NCI-H2227 (cell line): Measurements from ENCODE around the gene TSC22D1.
A peak's percentile ranks its signal among the peaks of the same experiment; 100 is the strongest.
"Not testable (repeated sequence)": the region's sequence is repeated elsewhere in the genome, so short reads cannot be mapped to it uniquely, and the experiment has no call there.

Source experiments
- DNase-seq: peaks from one replicate; lab custom pipeline; 2025; ENCODE audit not compliant: unreplicated experiment; lab: John Stamatoyannopoulos, UW

TSC22D1 gene

DNA sequence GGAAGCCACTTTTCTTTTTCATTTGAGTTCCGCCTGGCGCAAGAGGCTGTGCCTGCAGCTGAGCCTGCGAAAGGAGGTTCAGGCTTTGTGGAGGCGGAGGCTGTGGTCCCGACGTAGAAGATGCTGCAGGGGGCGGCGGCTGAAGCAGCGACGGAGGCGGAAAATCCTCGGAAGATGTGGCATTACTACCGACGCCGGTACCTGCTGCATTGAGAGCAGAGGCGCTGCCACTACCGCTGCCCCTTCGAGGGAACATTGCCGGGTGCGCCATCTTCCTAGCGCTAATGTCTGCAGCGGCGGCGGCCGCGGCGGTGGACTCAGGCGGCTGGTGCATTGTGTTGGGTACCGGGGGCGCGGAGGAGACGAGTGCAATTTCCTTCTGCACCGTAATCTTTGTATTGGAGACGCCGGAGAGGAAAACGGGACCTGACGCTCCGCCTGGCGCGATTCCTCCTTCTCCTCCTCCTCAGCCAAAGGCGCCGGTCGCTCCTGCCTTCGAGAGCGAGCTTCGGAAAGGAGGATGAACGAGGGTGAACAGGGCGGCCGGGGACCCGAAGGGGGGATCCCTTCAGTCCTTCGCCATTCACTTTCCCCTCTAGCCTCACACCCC is at the start of gene TSC22D1:
Gene TSC22D1 (minus strand): TSS at position 590 of the 610 bp plus-strand sequence. CDS start 256 bp downstream, at position 334.
- peak; percentile 42 for DNase-seq

DNA sequence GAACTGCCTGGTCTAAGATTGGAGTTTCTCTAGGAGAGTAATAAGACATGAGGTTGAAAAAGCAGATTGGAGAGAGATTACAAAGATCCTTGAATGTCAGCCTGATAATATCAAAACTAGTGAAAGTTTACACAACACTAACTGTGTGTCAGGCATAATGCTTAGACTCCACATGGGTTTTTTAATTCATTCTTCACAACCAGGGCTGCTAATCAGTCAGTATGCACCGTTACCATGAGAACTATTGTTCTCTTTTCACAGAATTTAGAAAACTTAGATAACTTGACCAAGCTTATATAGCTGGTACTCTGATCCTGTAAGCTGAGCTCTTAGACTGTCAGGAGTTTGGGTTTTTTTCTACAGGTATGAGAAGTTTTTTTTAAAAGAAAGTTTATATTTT is 46.6 kb upstream of the TSC22D1 start:
- no peak for DNase-seq

DNA sequence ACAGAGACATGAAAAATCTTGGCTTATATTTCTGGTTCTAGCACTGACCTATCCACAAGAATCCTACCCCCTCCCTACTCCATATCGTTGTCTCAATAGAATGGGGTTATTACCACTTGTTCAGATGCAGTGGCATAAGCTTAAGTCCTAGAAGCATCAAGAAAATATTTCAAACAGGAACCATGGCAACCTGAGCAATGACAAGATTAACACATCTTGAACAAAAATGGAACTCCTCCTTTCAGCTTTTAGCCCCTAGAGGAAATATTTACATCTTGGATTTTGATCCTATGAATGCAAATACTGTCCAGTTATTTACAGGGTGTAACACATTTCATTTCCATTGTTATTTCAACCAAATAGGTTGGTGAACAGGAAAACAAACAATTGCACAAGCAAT is 46.1 kb upstream of the TSC22D1 start:
- no peak for DNase-seq

DNA sequence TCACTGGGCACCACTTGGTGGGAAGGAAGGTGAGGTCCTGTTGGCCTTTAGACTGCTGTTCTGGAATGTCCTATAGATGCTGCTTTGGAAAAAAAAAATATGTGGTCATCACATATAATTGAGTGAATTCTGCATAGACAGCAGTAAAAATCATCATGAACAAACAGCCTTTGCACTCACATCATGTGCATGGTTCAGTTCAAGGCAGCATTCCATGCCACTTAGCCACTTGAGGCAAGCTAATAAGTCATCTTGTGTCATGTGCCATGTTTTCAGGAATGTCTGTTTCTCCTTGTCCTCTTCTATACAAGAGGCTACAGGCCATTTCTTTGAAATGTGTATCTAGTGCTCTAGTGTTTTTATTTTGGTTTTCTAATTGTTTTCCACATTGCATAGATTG is 43.9 kb upstream of the TSC22D1 start:
- no peak for DNase-seq

DNA sequence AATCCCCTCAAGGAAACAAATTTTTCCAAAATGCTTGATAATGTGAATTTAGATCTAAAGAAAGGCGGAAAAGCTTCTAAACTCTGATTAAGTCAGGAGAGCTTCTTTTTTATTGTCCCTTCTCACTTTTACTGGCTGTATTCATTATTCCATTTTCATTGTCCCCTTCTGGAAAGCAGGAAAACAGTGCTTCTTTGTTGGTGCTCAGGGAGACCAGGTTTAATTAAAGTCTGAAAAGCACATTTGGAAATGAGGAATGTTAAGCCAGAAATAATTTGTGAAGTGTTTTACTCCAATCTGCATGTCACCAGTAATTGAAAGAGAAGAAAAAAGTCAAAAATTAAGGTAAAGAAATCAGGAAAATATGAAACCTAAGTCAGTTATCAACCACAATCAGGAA is 43.5 kb upstream of the TSC22D1 start:
- DNase-seq: no peak

DNA sequence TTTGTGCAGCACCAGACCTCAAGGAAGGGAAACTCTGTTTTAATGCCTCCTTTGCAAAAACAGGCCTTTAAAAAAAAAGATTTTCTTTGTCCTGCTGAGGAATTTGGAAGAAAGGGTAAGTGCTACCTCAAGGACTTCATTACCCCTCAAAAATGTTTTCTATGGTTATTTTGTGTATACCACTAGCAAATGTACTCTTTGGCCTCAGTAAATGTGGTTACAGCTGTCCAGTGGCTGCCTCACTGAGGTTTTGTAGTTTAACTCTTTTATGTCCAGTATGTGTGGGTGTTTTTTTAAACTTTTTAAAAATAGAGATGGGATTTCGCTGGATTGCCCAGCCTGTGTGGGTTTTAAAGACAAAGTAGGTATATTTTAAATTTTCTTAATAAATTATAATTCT is 42.2 kb upstream of the TSC22D1 start:
- no peak for DNase-seq

DNA sequence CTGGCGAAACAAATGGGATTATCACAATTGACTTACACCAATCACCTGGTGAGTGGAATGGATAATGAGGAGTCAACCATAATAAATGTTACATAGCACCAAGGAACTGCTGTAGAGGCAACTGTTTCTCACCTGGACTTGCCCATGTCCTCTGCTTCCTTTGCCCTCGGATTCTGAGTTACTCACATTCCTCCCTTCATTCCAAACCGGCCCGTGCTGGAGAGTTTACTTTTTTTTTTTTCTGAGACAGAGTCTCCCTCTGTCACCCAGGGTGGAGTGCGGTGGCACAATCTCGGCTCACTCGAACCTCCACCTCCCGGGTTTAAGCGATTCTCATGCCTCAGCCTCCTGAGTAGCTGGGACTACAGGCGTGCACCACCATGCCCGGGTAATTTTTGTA is 41.5 kb upstream of the TSC22D1 start:
- DNase-seq: no peak

DNA sequence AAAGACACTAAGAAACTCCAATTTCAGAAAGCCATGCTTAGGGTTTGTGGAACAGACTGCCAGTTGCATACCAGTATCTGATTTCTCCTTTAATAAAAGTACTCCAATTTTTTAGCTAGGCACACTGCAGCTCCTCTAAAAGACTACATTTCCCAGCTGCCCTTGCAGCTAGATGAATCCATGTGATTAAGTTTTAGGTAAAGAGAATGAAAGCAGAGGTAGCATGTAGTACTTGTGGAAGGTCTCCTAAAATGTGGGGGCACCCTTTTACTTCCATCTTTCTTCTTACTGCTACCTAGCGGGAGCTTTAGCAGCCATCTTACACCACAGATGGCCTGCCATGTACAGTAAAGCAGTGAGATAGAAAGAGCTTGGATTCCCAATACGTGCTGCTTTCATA is 33.0 kb upstream of the TSC22D1 start:
- no peak for DNase-seq

DNA sequence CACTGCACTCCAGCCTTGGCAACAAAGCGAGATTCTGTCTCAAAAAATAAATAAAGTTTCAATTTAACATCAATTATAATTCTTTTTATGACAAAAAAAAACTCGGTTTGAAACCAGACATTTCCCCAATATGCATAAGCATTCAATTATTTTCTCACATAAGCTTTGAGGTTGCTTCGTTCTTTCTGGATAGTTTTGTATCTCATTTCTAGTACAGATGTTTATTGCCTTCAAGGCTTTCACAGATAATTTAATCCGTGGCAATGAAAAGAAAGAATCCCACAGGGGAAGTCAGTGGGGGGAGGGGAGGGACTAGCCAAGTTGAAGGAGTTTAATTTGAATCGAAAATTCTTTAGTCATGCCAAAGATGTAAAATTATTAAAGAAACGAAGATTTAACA is 29.6 kb upstream of the TSC22D1 start:
- no peak for DNase-seq

DNA sequence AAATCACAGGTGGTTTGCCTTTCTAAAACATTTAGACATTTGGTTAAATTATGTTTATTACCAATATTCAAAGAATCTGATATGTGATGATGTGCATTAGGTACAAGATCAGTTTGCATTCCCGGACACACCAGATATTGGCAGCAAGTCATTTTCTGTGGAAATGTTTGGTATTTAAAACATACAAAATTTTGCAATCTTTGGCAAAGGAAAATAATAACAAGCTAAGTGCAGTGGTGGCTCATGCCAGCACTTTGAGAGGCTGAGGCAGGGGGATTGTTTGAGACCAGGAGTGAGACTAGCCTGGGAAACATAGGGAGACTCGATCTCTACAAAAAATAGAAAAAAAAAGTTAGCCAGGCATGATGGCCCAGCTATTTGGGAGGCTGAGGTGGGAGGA is 29.1 kb upstream of the TSC22D1 start:
- DNase-seq: no peak

DNA sequence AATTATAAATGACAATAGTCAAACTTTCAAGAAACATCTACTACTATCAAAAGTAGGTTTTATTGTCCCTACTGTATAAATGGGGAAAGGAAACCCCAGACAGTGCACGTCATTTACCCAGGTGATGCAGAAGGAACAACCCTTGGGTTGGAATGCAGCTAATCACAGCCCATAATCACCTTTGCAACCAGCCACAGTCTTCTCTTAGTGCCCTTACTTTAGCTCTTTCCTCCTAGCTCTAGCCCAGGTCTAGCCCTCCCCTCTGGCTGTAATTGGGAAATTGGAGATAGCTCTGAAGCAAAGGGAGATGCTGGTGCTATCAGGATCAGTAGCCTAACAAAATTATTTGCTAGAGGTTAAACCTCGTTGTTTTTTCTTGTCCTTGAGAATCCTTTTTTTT is 25.5 kb upstream of the TSC22D1 start:
- no peak for DNase-seq

DNA sequence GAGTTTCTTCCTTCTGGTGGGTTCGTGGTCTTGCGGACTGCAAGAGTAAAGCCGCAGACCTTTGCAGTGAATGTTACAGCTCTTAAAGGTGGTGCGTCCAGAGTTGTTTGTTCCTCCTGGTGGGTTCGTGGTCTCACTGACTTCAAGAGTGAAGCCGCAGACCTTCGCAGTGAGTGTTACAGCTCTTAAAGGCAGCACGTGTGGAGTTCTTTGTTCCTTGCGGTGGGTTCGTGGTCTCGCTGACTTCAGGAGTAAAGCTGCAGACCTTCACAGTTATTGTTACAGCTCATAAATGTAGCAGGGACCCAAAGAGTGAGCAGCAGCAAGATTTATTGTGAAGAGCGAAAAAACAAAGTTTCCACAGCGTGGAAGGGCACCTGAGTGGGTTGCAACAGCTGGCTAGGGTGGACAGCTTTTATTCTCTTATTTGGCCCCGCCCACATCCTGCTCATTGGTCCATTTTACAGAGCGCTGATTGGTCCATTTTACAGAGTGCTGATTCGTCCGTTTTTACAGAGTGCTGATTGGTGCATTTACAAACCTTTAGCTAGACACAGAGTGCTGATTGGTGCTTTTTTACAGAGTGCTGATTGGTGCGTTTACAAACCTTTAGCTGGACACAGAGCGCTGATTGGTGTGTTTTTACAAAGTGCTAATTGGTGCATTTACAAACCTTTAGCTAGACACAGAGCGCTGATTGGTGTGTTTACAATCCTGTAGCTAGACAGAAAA is 17.9 kb upstream of the TSC22D1 start:
- DNase-seq: not testable (repeated sequence)

DNA sequence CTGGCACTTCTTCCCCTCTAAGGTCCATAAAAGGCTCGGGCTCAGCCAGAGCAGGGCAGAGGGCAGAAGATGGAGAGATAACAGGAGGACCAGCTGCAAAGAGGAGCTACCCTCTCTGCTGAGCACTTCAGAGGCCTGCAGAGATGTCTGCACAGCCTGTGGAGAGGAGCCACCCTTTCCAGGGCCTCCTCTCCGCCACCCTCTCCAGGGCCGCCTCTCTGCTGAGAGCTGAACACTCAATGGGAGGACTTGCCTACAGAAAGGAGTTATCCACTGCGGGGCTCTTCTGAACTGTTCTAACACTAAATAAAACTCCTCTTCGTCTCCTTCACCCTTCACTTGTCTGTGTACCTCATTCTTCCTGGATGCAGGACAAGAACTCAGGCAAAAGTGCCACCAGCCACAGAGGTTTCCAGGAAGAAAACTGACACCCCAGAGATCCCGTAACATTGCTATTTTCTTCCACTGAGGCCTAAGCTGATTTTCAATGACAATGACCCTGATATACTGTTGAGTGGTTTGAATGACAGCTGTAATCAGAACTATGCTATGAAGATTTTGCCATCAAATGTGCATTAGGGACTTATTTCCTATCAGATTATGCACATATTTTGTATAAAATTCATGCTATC is 16.2 kb upstream of the TSC22D1 start:
- DNase-seq: no peak

DNA sequence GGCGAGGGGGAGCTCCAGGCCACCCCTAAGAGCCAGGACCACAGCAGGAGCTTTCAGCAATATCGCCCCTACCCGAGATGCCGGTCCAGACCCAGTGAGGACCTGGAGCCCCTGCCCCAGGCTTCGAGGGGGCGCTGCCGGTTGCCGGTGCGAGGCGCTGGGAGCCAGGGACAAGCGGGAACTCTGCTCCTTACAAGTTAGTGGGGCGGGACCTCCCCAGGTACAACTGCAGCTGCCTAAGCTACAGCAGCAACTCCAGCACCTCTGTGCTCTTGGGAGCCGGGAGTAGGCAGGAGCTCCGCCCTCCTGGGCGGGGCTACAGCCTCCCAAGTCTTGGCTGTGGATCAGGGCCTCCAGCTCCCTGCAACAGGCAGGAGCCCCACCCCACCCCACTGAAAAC is 15.2 kb upstream of the TSC22D1 start:
- DNase-seq: no peak

DNA sequence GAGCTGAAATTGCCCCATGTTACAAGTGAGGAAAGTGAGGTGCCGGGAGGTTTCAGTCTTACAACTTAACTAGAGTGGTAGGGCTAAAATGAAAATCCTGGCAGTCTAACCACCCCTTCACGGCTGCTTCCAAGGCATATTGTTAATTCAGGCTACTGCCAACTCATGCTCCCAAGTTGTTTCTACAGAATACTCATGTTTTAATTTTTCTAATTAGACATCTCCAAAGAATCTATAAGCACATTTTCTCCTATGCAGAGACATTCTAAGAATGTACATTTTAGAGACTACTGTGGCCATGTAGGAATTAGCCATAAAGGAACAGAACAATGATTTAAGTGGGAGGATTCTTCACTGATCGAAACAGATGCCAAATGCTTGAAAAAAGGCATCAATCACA is 7.0 kb upstream of the TSC22D1 start:
- no peak for DNase-seq

DNA sequence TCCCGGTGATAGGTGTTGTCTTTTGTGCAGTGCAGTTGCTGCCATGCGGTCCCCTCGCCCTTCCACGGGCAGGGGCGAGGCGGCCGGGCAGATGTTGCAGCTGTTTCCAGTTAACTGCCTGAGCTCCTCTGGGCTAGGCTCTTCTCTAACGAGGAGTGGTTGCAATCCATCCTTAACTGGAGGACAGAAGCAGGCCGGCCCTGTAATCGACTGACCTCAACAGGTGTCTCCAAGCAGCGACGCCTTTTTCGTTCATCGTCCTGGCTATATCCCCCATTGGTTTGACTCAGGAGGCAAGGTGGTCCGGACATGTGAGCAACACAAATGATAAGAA is 1.9 kb upstream of the TSC22D1 start:
- peak; percentile 69 for DNase-seq

DNA sequence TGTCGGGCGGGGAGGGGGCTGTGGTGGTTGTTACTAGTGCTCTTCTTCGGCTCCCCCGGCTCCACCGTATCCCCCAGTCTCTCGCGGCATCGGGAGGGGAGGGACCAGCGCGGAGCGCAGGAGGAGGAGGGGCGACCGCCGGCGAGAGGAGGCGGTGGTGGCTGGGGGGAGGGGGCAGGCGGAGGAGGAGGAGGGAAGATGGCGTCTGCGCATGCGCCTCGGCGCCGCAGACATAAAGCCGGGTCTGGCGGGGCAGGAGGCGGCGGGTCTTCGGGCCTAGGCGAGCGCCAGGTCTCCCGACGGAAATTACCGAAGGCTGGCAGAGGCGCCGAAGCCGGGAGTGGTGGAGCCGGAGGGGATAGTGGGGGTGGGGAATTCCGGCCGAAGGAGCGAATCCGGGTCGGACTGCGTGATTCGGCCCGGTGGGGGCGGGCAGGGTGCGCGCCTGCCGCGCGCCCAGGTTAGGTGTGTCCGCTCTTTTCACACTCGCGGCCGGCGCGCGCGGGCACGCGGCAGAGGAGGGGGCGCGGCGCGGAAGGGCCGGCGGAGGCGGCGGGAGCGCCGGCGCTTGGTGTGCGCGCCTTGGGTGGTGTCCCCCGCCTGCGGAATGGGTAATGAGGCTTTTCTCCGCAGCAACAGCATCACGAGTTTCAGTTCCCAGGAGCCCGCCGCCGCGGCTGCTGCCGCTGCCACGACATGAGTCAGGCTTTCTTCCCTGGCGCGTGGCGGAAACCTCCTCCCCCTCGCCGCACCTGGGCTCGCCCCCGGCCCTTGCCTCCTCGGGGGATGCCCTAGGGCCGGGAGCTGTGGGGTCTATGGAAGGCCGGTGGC is 1.3 kb upstream of the TSC22D1 start:
- peak; percentile 97 for DNase-seq

DNA sequence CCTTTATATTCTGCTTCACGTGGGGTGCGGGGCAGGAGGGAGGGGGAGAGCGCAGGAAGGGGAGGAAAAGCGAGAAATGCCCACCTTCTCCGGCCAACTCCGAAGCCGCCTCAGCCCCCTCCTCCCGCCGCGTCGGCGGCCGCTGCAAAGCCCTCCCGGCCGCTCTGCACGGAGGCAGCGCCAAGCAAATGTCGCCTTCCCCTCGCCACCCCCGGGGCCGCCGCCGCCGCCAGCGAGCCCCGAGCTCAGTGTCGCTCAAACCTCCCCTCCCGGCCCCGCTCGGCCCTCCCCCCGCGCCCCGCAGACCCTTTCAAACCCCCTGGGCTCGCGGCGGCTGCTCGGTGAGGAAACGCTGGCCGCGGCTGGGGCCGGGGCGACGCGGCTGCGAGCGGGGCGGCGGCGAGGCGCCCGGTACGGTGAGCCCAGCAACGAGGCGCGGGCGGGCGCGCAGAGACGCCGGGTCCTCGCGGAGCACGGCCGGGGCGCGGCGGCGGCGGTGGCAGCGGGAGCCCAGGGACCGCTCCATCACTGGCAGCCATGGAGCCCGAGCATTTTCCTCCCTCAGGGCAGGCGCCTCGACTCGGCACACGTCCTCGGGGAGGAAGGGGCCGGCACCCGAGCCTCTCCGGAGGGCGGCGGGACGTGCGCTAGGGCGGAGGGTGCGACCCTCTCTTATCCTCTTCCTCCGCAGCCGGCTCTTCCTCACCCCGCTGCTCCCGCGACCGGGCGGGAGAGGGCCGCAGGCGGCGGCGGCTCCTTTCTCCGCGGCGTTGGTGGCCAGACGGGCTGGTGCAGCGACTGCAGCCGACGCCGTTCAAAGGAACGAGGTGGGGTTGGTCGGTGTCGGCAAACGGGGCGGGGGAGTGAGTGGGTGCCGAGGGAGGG is 463 bp upstream of the TSC22D1 start:
- DNase-seq: peak; percentile 57

DNA sequence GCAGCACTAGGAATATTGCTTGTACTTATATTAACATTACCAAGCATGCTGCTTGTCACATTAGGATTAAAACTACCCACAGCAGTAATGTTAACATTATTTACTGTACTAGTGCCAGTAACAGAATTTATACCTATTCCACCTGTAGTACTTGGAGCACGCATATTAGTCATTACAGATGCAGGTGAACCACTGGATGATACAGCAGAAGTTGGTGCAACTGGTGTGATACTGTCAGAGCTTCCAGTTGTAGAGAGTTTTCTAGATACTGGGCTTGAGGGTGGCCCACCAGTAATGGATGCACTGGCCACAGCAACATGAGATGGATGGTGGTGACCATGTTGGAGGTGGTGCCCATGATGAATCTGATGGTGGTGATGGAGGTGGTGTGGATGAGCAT is 1.1 kb downstream of the TSC22D1 start:
- DNase-seq: no peak

DNA sequence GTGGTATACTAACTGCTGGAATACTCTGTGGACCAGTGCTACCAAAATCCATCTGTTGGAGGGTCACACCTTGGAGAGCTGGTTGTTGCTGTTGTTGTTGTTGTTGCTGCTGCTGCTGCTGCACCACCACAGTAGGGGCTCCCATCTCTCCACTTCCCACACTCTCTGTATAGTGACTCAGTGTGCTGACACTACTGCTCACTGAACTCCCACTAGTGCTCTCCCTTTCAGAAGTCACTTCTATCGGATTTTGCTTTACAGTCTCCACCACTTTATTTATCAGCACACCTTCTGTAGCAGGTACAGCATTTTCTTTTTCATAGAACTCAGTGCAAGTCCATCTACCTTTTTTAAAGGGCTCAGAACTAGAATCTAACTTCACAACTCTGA is 1.7 kb downstream of the TSC22D1 start:
- no peak for DNase-seq
